Calu3 (cell line): ENCODE results near the gene JAG2. TPM values are rescaled to one million over a fixed set of nuclear protein-coding genes. Genes with fewer than 3 reads are reported as not detected.

Experiments used
- BruUV-seq: library from RNA; stranded (reverse); fragments of 400-500 nt; replicated peaks from 2 replicates; lab custom pipeline; 2021; lab: Mats Ljungman, UMichigan
- CTCF ChIA-PET: fragments of 300-600 bp; sonication (Branson Sonifier 250); formaldehyde crosslinking; loops from one replicate; lab custom pipeline; 2022; ENCODE audit warnings: antibody characterized with exemption; lab: Charles Lee
- DNase-seq: peaks from one replicate; pipeline ENCODE4 v3.0.0; 2022
- H3K27ac Mint-ChIP-seq: one replicate; pipeline ENCODE4 v1.8.0; 2022; ENCODE audit warnings: mixed read lengths; ENCODE audit not compliant: unreplicated experiment
- H3K27me3 Mint-ChIP-seq: one replicate; pipeline ENCODE4 v1.8.0; 2022; ENCODE audit warnings: mixed read lengths; ENCODE audit not compliant: unreplicated experiment
- H3K36me3 Mint-ChIP-seq: one replicate; pipeline ENCODE4 v1.8.0; 2022; ENCODE audit warnings: mild to moderate bottlenecking, moderate library complexity, mixed read lengths; ENCODE audit not compliant: insufficient read depth, unreplicated experiment
- H3K4me1 Mint-ChIP-seq: one replicate; pipeline ENCODE4 v1.8.0; 2022; ENCODE audit warnings: mild to moderate bottlenecking, low read depth, mixed read lengths; ENCODE audit not compliant: unreplicated experiment
- H3K4me3 Mint-ChIP-seq: one replicate; pipeline ENCODE4 v1.8.0; 2022; ENCODE audit warnings: mild to moderate bottlenecking, low read depth, moderate library complexity, mixed read lengths; ENCODE audit not compliant: unreplicated experiment
- H3K9me3 Mint-ChIP-seq: one replicate; pipeline ENCODE4 v1.8.0; 2022; ENCODE audit warnings: low read depth, mixed read lengths; ENCODE audit not compliant: unreplicated experiment
- intact Hi-C: fragments of 100-400 bp; cut with micrococcal nuclease; formaldehyde crosslinking; loops from one replicate; pipeline ENCODE4 v1.10.0; 2022; ENCODE audit not compliant: unreplicated experiment
- total RNA-seq: library from RNA; stranded (reverse); gene quantifications from 2 replicates; pipeline ENCODE4 v1.2.3, GENCODE V29; 2022
- TF ChIP-seq, protein P1 (sequence below): fragments of 200-600 bp; IDR thresholded peaks from one replicate; pipeline ENCODE4 v1.8.0; 2022; ENCODE audit warnings: antibody characterized with exemption; ENCODE audit not compliant: unreplicated experiment

The JAG2 gene
- total RNA-seq, 1 experiment from 2014 or later = 13.8 TPM

DNA sequence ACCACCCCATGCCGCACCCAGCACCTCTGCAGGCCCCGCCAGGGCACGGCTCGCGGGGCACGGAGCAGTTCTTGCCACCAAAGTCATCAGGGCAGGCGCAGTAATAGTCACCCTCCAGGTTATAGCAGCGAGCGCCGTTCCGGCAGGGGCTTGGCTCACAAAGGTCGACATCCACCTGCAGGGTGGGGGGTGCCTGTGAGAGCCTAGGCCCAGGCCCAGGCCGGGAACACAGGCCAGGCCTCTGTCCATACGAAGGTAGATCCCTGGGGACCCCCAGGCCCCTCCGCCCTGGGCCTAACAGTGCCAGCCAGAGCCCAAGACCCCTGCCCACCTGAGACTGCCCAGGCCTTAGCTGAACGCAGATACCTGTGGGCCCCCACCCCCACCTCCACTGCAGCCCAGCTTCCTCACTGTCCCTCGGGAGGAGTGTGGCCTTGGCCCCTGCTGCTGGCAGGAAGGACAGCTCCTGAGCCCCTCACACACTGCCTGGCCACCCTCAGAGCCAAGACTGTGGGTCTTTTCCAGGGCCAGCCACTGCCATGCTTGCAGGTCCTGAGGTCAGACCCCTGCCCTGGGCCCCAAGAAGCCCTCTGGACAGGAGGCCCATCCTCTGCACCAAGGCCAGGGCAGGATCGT is 19.3 kb downstream of the JAG2 start:
- TF ChIP-seq, protein P1, sequence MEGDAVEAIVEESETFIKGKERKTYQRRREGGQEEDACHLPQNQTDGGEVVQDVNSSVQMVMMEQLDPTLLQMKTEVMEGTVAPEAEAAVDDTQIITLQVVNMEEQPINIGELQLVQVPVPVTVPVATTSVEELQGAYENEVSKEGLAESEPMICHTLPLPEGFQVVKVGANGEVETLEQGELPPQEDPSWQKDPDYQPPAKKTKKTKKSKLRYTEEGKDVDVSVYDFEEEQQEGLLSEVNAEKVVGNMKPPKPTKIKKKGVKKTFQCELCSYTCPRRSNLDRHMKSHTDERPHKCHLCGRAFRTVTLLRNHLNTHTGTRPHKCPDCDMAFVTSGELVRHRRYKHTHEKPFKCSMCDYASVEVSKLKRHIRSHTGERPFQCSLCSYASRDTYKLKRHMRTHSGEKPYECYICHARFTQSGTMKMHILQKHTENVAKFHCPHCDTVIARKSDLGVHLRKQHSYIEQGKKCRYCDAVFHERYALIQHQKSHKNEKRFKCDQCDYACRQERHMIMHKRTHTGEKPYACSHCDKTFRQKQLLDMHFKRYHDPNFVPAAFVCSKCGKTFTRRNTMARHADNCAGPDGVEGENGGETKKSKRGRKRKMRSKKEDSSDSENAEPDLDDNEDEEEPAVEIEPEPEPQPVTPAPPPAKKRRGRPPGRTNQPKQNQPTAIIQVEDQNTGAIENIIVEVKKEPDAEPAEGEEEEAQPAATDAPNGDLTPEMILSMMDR = no peak
- intact Hi-C loops = no loop called here
- CTCF ChIA-PET = no interaction called here
- Mint-ChIP-seq H3K4me1 (no peaks in the 10 kb centered on the region), H3K4me3 (no peak overlapping the region), H3K36me3 (peaks cover 11% of the 10 kb centered on the region), H3K9me3 (no peaks in the 10 kb centered on the region), H3K27ac (no peak overlapping the region), H3K27me3 (no peaks in the 10 kb centered on the region)
- no peak for DNase-seq
- no TSS peak for BruUV-seq

- intact Hi-C loops = no loop called here
- TF ChIP-seq, protein P1 = no peak
- Mint-ChIP-seq H3K27me3 (no peaks in the 10 kb centered on the region), H3K9me3 (no peaks in the 10 kb centered on the region), H3K4me3 (no peak overlapping the region), H3K27ac (no peak overlapping the region), H3K36me3 (peaks cover 11% of the 10 kb centered on the region), H3K4me1 (no peaks in the 10 kb centered on the region)
- no TSS peak for BruUV-seq
- CTCF ChIA-PET = no interaction called here
- no peak for DNase-seq
These were observed 19.9 kb downstream of the JAG2 start for GRCh38 chr14:105148604-105149145.

DNA sequence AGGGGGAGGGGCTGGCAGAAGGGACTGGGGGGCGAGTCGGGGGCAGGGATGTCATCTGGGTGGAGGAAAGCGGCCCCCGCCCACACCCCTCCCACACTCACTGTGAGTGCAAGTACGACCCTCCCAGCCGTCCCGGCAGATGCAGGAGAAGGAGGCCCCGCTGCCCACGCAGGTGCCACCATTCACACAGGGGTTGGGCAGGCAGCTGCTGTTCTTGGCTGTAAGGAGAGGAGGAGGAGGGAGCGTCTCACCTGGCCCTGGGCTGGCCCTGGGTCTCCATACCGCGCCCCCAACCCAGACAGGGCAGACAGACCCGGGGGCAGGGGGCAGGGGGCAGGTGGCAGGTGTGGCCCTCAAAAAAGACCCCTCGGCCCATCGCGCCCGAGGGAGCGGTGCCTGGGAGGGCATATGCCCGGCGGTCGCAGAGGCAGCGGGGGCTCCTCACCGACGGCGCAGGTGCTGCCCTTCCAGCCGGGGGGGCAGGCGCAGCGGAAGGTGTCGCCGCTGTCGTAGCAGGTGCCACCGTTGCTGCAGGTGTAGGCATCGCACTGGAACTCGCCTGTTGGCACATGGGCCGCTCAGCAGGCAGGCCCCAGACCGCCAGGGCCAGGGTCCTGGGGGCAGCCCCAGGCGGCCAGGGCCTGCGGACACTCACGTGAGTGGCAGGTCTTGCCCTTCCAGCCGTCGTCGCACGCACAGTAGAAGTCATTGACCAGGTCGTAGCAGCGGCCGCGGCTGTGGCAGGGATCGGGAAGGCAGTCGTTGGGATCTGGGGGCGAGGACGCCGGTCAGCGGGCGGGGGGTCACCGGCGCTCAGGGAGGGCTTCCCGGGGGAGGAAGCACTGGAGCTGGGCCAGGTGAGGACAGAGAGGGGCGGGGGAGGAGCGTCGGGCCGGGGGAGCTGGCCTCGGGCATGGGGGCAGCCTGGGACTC is 20.6 kb downstream of the JAG2 start:
- TF ChIP-seq, protein P1 = no peak
- Mint-ChIP-seq H3K27me3 (no peaks in the 10 kb centered on the region), H3K4me3 (no peak overlapping the region), H3K4me1 (no peaks in the 10 kb centered on the region), H3K36me3 (peaks cover 11% of the 10 kb centered on the region), H3K9me3 (no peaks in the 10 kb centered on the region), H3K27ac (no peak overlapping the region)
- CTCF ChIA-PET = no interaction called here
- no peak for DNase-seq
- intact Hi-C loops = no loop called here
- no TSS peak for BruUV-seq

DNA sequence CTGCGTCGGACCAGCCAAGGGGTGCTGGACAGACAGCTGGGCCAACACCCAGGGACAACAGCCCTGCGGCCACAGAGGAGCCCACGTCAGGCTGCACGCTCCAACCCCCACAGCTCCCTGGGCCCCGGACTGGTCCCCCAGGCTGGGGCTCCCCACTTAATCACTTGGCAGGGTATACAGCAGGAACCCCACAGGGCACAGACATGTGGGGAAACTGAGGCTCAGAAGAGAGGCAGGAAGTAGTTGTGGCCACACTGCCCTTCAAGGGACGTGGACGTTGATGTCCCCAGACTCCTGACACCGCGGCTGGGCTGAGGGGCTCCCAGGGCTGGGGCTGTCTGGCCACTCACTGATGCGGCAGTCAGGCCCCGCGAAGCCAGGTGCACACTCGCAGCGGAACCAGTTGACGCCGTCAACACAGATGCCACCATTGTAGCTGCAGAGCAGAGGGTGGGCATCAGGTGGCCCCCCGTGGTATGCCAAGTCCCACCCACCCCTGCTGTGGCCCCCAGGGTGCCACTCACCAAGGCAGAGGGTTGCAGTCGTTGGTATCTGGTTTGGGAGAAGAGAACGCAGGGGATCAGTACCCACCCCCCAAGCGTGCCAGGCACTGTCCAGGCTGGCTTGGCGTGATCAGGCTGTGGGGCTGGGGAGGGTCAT is 21.5 kb downstream of the JAG2 start:
- no TSS peak for BruUV-seq
- no peaks in the 10 kb centered on the region for H3K9me3 Mint-ChIP-seq
- H3K36me3 Mint-ChIP-seq = peaks cover 15% of the 10 kb centered on the region
- H3K27me3 Mint-ChIP-seq = no peaks in the 10 kb centered on the region
- no peaks in the 10 kb centered on the region for H3K4me1 Mint-ChIP-seq
- TF ChIP-seq, protein P1 = no peak
- intact Hi-C loops = no loop called here
- DNase-seq = no peak
- CTCF ChIA-PET = no interaction called here
- no peak overlapping the region for H3K4me3 Mint-ChIP-seq
- no peak overlapping the region for H3K27ac Mint-ChIP-seq
